NCI-H446 (cell line): Measurements from ENCODE around the gene ZBTB46.
"Not testable (repeated sequence)": the region's sequence is repeated elsewhere in the genome, so short reads cannot be mapped to it uniquely, and the experiment has no call there.

ENCODE experiments used
- DNase-seq, 2 experiments: peaks; one replicate each; lab custom pipeline; 2025; lab: John Stamatoyannopoulos, UW

ZBTB46 gene, protein sequence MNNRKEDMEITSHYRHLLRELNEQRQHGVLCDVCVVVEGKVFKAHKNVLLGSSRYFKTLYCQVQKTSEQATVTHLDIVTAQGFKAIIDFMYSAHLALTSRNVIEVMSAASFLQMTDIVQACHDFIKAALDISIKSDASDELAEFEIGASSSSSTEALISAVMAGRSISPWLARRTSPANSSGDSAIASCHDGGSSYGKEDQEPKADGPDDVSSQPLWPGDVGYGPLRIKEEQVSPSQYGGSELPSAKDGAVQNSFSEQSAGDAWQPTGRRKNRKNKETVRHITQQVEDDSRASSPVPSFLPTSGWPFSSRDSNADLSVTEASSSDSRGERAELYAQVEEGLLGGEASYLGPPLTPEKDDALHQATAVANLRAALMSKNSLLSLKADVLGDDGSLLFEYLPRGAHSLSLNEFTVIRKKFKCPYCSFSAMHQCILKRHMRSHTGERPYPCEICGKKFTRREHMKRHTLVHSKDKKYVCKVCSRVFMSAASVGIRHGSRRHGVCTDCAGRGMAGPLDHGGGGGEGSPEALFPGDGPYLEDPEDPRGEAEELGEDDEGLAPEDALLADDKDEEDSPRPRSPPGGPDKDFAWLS

DNA sequence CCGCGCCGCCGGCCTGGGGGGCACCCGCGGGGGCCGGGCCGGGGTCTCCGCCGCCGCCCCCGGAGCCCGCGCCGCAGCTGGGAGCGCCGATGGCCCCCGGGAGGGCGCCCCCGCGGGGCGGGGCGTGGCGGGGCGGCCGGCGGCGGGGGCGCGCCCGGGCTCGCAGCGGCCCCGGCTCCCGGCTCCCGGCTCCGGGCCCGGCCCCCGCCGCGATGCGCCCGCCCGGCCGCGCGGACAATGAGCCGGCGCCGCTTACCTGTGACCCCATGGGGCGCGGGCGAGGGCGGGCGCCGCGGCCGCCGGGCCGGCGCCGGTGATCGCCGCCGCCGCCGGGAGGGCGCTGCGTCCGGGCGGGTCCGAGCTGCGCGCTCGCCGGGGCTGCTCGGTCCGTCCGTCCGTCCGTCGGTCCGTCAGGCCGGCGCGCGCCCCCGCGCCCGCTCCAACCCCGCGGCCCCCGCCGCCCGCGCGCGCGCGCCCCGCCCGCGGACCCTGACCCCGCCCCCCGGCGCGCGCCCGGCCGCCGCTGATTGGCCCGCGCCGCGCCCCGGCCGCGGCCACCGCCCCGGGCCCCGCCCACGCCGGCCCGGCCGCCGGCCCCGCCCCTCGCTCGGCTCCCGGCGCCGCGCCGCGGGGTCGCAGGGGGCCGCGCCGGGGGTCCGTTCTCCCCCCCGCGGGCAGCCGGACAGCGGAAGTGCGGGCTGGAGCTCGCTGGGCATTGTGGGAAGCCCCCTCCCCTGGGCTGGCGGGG, at the start of gene ZBTB46:
Gene ZBTB46, minus strand, starts transcription at position 424 of the 748 bp plus-strand sequence. CDS start 40,507 bp downstream, outside the sequence.
- peak in 1 of 2 experiments; percentile 64 for DNase-seq

DNA sequence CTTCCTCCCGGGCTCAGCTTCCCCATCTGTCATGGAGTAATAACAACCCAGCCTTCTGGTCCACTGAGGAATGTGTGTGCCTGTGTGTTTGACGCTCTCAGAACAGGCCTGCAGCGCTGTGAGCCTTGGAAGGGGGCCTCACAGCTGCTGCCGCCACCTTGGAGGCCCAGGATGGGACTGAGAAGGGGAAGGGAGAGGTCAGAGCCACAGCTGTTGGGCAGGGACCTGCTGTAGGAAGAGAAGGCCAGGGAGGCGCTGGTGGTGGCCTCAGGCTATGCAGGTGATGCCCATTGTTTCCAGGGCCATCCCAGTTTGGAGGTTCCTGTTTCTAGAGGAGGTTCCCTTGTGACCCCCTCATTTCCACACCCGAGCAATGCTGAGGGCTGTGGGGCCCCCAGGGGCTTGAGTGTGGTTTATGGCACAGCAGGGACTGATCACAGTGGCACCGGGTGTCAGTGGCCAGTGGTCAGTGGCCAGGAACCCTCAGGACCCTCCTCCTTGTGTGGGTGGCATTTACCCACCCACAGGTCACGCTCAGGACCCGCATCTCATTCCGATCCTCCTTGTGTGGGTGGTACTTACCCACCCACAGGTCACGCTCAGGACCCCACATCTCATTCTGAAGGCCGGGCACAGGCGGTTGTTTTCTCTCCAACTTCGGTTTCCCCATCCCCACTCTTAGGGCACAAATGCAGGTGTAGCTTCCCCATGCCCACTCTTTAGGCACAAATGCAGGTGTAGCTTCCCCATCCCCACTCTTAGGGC, 48.0 kb upstream of the ZBTB46 start:
- DNase-seq = no peak

DNA sequence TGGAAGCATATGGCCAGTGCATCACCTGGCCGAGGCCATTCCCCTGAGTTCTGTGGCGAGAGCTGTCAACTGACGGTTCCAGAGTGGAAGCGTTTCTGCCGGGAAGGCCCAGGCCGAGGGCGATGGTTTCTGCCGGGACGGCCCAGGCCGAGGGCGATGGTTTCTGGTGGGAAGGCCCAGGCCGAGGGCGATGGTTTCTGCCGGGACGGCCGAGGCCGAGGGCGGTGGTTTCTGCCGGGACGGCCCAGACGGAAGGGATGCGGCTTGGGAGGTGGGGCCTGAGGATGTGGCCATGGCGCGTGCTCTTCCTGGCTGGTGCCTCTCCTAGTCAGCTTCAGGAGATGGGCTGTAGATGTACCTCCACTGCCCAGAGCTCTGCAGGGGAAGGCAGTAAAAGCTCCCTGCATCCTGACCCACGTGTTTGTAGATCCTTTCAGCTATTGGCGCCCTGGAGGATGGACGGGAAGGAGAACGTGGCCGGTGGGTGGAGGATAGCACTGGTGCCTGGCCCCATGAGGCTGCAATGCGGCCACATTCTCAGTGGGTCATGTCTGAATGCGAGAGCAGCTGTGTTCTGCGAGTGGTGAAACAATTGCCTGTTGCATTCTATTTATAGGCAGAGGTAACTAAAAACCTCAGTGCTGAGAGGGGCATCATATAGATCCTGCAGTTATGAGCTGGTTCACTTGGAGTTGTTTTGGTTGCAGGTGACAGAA, 46.8 kb upstream of the ZBTB46 start:
- no peak for DNase-seq

DNA sequence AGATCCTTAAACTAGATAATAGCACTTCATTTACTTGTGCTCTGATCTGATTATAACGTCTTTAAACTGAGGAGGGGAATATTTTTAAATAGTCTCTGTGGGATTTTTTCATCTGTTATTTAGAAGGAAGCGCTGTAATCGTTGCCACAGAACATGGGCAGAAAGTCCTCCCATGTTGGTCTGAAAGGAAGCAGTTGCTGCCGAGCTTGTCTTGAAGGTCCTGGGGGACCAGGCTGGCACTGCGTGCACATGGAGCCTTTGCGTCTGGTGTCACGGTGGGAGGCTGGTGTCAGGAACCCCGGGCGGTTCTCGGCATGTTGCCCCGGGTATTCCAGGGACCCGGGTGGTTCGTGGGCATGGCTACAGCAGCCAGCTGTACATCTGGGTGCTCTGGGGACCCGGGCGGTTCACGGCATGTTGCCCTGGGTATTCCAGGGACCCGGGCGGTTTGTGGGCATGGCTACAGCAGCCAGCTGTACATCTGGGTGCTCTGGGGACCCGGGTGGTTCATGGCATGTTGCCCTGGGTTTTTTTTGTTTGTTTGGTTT, 45.5 kb upstream of the ZBTB46 start:
- DNase-seq = no peak

DNA sequence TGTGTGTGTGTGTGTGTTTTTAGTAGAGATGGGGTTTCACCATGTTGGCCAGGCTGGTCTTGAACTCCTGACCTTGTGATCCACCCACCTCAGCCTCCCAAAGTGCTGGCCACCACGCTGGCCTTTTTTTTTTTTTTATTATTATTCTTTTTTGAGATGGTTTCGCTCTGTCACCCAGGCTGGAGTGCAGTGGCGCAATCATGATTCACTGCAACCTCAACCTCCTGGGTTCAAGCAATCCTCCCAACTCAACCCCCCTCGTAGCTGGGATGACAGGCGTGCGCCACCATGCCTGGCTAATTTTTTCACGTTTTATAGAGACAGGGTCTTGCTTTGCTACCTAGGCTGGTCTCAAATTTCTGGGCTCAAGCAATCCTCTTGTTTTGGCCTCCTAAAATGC, 43.2 kb upstream of the ZBTB46 start:
- DNase-seq = not testable (repeated sequence)

DNA sequence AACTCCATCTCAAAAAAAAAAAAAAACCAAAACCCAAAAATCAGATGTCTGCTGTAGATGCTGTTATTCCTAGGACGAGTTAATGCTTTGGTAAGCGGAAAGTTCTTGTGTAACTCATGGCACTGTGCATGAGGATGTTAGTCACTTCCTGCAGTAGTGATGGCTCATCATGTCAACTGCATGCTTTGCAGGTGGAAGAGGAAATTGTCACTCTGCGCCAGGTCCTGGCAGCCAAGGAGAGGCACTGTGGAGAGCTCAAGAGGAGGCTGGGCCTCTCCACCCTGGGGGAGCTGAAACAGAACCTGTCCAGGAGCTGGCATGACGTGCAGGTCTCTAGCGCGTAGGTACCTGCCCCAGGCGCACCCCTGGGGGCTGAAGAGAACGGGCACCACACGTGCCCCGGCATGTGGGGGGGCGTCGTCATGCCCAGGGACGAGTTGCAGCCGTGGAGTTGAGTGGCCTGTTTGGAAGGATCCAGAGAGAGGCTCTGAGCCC, 42.5 kb upstream of the ZBTB46 start:
- DNase-seq = no peak

DNA sequence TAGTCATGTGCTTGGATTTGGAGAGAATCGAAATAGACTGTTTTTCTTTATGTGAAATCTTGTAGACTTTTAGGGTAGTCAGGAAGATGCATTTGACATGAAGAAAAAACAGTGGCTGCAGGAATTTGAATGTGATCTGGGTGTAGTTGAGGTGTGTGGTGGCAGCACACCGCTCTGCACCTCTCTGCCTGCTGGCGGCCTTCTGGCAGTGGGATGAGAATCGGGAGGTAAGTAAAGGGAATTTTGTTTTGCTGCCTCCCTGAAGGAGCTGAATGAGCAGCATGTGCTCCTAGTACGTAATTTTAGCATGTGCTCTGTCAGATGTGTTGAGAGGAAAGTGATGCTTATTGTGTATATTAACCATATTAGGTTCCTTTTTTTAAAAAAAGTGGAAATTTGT, 37.2 kb upstream of the ZBTB46 start:
- no peak for DNase-seq

DNA sequence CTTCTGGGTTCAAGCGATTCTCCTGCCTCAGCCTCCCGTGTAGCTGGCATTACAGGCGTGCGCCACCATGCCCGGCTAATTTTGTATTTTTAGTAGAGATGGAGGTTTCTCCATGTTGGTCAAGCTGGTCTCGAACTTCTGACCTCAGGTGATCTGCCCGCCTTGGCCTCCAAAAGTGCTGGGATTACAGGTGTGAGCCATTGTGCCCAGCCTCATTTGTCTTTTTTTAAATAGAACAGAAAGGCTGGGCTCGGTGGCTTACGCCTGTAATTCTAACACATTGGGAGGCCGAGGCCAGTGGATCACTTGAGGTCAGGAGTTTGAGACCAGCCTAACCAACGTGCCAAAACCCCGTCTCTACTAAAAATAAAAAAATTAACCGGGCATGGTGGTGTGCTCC, 36.0 kb upstream of the ZBTB46 start:
- not testable (repeated sequence) for DNase-seq

DNA sequence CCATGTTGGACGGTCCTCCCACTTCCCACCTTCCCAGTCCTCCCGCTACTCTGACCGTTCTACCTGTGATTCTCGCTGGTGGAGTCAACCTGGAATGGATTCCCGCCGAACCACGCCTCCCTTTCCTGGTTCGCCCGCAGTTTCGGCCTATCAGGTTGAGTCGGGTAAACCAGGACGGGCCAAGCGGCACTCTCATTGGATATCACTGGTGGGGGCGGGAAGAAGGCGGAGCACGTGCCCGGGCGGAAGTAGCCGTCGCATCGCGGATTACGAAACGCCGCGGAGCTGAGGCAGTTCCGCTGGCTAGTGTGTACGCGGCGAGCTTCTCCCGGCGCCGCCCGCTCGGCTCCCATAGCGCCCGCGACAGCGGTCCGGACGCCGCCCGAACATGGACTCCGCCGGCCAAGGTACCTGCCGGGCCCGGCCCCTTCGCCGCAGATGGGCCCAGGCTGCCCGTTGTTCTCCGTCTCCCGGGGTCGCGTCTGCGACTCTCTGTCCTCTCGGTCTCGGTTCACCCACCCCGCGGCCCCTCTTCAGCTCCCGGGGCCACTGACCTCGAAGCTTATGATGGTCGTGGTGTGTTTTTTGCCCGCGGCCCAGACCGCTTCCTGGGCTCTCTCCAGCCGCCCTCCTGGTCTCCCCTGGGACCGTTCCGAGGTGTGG, 34.0 kb upstream of the ZBTB46 start, which contains the start of gene TPD52L2:
Gene TPD52L2, plus strand, starts transcription at position 293 of the 663 bp plus-strand sequence. Its CDS starts 96 bp downstream, at position 389.
- peak; percentile 99 for DNase-seq

DNA sequence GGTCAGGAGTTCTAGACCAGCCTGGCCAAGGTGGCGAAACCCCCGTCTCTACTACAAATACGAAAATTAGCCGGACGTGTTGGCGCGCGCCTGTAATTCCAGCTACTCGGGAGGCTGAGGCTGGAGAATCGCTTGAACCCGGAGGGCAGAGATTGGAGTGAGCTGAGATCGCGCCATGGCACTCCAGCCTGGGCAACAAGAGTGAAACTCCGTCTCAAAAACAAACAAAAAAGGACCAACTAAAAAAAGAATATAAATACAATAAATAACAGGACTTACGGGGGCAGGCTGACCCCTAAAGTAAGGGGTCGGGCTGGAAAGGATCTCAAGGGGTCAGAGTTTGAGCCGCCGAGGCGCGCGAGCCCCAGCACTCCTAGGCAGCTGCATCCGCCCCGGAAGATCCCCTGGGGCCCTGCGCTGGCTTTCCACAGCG, 33.5 kb upstream of the ZBTB46 start:
- DNase-seq = no peak

DNA sequence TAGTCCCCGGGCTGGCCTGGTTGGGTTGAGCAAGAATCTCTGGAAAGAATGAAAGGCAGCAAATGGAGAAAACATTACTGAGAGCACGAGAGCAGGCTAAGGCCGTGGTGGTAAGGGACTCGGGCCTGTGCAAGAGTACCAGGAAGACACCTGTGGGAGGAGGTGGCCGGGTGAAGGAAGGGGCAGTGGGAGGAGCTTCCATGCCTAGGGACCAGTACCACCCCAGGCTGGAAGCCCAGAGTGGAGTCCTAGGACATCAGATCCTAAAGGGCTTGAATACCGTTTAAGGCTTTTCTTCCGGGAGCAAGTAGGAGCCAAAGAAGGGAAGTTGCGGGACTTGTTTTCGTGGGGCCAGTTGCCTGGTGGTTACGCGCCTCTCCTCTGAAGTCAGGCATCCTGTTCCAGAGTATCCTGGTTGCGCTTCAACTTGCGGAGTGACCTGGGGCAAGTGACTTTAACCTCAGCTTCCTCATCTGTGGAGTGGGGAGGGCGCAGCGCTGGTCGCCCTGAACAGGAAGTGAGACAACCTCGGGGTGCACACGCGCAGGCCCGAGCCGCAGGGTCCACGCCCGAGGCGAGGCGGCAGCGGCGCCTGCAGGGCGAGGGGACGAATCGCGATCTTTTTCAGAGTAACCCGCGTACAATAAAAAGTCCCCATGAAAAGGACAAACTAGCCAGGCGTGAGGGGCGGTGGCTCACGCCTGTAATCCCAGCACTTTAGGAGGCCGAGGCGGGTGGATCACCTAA, 32.9 kb upstream of the ZBTB46 start:
- DNase-seq = peak; percentile 30 to 83

DNA sequence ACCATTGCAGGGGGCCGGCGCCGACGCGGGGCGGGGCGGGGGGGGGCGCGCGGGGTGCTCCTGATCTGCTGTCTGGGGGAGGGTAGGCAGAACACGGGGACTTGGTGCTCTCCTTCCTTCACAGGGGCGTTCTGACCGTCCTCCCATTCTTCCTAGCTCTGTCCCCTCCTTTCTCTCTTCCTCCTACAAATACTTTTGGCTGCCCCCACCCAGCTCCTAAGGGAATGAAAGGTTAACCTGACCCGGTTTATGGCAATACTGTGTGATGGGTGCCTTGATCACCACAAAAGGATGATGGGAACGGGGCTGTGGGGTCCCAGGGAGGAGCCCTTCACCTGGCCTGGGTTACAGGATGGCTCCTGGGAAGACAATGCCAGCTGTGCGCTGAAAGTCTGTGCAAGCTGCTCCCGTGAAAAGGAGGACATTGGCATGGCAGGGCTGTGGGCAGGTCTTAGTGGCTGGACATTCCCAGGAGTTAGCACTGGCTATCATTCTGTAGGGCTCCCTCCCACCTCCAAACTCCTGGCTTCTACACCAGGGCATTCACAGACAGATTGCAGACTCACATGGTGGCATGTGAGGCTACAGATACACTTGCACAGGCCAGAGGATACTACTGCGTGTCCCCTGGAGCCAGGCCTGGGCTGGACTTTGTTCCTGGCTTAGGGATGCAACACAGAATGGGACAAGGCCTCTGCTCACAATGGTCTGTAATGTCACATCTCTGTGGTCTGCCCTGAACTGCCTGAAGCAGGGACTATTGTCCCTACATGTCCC, 32.1 kb upstream of the ZBTB46 start:
- no peak for DNase-seq

DNA sequence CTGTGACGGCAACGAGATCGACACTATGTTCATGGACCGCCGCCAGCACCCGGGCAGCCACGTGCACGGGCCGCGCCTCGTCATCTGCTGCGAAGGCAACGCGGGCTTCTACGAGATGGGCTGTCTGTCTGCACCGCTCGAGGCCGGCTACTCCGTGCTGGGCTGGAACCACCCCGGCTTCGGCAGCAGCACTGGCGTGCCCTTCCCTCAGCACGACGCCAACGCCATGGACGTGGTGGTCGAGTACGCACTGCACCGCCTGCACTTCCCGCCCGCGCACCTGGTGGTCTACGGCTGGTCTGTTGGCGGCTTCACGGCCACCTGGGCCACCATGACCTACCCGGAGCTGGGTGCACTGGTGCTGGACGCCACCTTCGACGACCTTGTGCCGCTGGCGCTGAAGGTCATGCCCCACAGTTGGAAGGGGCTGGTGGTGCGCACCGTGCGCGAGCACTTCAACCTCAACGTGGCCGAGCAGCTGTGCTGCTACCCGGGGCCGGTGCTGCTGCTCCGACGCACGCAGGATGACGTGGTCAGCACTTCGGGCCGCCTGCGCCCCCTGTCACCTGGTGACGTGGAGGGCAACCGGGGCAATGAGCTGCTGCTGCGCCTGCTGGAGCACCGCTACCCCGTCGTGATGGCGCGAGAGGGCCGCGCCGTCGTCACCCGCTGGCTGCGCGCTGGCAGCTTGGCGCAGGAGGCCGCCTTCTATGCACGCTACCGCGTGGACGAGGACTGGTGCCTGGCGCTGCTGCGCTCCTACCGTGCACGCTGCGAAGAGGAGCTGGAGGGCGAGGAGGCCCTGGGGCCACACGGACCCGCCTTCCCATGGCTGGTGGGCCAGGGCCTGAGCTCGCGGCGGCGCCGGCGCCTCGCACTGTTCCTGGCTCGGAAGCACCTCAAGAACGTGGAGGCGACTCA, 31.2 kb upstream of the ZBTB46 start:
- no peak for DNase-seq

DNA sequence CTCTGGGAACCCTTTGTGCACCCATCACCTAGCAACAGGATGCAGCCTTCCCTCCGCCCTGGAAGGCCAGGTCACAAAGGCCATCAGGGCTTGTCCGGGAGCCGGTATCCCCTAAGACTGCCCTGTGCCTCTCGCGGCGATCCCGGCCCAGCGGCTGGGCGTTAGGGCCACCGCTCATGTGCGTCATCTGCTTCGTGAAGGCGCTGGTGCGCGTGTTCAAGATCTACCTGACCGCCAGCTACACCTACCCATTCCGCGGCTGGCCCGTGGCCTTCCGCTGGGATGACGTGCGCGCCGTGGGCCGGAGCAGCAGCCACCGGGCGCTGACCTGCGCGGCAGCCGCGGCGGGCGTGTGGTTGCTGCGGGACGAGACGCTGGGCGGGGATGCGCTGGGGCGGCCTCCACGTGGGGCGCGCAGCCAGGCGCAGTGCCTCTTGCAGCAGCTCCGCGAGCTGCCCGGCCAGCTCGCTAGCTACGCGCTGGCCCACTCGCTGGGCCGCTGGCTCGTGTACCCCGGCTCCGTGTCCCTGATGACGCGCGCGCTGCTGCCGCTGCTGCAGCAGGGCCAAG, 30.4 kb upstream of the ZBTB46 start, which contains the start of gene ABHD16B:
Gene ABHD16B, plus strand, starts transcription at position 134 of the 570 bp plus-strand sequence. Its CDS starts 43 bp downstream, at position 177.
- no peak for DNase-seq

DNA sequence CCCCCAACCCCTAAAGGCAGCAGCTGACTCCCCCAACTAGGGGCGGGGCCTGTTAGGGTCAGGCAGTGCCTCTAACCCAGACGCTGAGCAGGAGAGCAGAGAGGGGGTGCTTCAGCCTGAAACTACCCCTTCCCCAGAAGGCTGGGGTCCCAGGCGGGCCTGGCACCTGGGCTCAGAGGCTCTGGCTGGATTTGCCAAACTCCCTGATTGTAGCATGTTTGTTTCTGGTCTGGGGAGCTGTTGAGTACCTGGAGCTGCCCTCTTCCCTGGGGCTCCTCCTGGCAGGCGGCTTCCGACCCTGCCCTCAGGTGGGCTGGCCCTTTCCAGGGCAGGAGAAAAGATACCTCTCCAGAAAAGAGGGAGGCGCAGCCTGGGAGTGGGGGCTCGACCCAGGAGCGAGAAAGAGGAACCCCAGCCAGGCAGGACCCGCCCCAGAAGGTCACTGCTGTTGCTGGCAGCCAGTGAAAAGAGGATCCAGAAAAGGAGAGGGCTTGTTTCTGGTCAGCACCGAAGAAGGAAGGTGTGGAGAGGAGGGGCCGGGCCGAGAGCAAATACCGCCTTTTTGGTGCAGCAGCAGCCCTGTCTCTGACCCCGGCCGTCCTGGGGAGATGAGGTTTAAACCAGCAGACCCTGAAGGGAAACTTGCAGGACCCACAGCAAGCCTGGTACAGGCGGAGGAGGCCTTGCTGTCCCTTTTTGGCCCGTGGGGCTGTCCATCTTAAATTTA, 29.4 kb upstream of the ZBTB46 start:
- no peak for DNase-seq

DNA sequence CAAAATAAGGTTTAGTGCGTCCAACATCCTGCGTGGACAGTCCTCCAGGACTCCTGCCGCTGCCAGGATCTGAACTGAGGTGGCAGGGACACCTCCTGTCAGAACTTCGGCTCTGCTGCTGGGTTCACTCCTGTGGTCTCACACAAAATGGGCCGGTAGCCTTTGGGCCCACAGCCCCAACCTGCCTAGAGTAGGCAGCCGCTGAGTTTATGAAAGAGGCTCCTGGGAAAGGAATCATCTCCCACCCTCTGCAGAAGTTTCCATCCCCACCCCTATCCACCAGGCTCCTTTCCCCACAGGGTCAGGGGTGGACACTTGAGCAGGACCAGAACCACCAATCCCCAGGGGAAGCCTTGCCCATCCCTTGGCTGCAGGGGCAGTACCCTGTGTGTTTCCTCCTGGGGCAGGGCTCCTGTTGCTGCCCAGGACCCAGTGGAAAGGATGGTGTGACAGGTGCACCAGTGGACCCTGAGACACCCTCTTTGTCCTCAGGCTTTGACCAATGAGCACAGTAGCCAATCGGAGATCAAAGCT, 28.2 kb upstream of the ZBTB46 start:
- no peak for DNase-seq
